Neutrophil (primary cell): ENCODE data around the gene RIN3.

Source experiments
- H3K27ac ChIP-seq: fragments of 200-600 bp; sonication (generic); 2 replicates; pipeline ENCODE4 v1.5.1; 2016; ENCODE audit warnings: mild to moderate bottlenecking, moderate library complexity
- H3K27me3 ChIP-seq: fragments of 200-600 bp; sonication (generic); 2 replicates; pipeline ENCODE4 v1.6.0; 2016; ENCODE audit warnings: mild to moderate bottlenecking
- H3K36me3 ChIP-seq: fragments of 200-600 bp; sonication (generic); 2 replicates; pipeline ENCODE4 v1.5.1; 2017
- H3K4me1 ChIP-seq, 2 experiments: fragments of 200-600 bp in 1 of 2; sonication (generic) in 1 of 2; 1 replicate in 1 of 2; 2 replicates in 1 of 2; pipeline versions ENCODE4 v1.5.1 to v1.6.1; 2013 to 2016; ENCODE audit warnings: low read depth in 1 of 2, low read length in 1 of 2, mild to moderate bottlenecking in 1 of 2, moderate library complexity in 1 of 2; ENCODE audit not compliant: control insufficient read depth in 1 of 2, insufficient read depth in 1 of 2
- H3K4me3 ChIP-seq, 2 experiments: fragments of 200-600 bp in 1 of 2; sonication (generic) in 1 of 2; 1 replicate in 1 of 2; 2 replicates in 1 of 2; pipeline ENCODE4 v1.5.1; 2013 to 2016; ENCODE audit warnings: low read depth in 1 of 2, low read length in 1 of 2, mild to moderate bottlenecking in 1 of 2, moderate library complexity in 1 of 2
- H3K9me3 ChIP-seq: fragments of 200-600 bp; sonication (generic); 2 replicates; pipeline ENCODE4 v1.5.1; 2016
- TF ChIP-seq, protein P1 (sequence below): fragments of 200-600 bp; sonication (generic); IDR thresholded peaks from 2 replicates; pipeline ENCODE4 v1.5.1; 2016; ENCODE audit warnings: antibody characterized with exemption

Gene RIN3

GRCh38 chr14:92579244-92579936 lies 65.8 kb downstream of the RIN3 start:
- H3K27ac ChIP-seq, result no peak overlapping the region
- H3K4me1 ChIP-seq, result peaks cover 4 to 6% of the 10 kb centered on the region in 2 experiments
- no peaks in the 10 kb centered on the region for H3K9me3 ChIP-seq
- no peaks in the 10 kb centered on the region for H3K27me3 ChIP-seq
- peaks cover 66% of the 10 kb centered on the region for H3K36me3 ChIP-seq
- TF ChIP-seq, protein P1, sequence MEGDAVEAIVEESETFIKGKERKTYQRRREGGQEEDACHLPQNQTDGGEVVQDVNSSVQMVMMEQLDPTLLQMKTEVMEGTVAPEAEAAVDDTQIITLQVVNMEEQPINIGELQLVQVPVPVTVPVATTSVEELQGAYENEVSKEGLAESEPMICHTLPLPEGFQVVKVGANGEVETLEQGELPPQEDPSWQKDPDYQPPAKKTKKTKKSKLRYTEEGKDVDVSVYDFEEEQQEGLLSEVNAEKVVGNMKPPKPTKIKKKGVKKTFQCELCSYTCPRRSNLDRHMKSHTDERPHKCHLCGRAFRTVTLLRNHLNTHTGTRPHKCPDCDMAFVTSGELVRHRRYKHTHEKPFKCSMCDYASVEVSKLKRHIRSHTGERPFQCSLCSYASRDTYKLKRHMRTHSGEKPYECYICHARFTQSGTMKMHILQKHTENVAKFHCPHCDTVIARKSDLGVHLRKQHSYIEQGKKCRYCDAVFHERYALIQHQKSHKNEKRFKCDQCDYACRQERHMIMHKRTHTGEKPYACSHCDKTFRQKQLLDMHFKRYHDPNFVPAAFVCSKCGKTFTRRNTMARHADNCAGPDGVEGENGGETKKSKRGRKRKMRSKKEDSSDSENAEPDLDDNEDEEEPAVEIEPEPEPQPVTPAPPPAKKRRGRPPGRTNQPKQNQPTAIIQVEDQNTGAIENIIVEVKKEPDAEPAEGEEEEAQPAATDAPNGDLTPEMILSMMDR, result no peak
- H3K4me3 ChIP-seq, result no peak overlapping the region

DNA sequence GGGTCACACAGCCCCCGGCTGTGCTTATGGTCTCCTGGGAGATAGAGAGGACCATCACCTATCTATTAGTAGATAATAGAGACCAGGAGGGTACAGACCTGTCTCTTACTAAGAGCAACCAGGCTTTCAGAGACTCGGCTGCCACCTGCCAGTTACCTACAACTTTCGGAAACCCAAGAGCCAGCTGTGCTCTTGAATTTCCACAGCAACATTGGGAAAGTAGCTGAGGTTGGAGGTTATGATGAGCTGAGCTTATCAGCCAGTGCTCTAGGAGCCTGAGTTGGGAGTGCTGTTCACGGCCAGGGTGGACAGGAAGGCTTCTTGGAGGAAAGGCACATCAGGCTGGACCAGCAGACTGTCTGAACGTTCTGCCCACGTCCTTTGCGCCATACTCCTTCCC lies 67.6 kb downstream of the RIN3 start:
- H3K36me3 ChIP-seq, result peaks cover 62% of the 10 kb centered on the region
- TF ChIP-seq, protein P1, result no peak
- H3K27me3 ChIP-seq, result no peaks in the 10 kb centered on the region
- no peaks in the 10 kb centered on the region for H3K9me3 ChIP-seq
- H3K4me3 ChIP-seq, result no peak overlapping the region
- H3K4me1 ChIP-seq, result peaks cover 22 to 24% of the 10 kb centered on the region in 2 experiments
- no peak overlapping the region for H3K27ac ChIP-seq

DNA sequence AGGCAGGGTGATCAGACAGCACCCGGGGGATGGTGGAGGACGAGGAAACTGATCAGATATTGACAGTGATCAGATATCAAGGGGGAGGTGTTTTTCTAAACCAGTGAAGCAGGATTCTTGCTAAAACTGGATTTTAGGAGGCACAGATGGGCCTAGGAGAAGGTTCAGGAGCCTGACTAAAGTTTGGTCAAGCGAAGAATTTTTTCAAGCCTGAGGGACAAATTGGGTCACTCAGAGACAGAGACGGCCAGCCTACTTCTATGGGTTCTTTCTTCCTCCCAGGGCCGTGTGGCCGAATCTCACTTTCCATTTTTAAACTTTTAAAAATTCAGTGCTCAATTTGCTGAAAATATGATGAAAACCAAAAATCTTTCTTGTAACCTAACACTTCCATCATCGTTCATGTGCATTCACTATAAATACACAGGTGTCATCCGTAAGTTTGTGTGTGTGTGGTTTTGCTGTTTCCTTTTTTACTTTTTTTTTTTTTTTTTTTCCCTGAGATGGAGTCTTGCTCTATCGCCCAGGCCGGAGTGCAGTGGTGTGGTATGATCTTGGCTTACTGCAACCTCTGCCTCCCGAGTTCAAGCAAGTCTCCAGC lies 68.5 kb downstream of the RIN3 start:
- Histone ChIP-seq H3K27me3 (no peaks in the 10 kb centered on the region), H3K27ac (no peak overlapping the region), H3K4me3 (no peak overlapping the region), H3K36me3 (peaks cover 55% of the 10 kb centered on the region), H3K4me1 (peaks cover 30 to 33% of the 10 kb centered on the region in 2 experiments), H3K9me3 (no peaks in the 10 kb centered on the region)
- TF ChIP-seq, protein P1, result no peak

DNA sequence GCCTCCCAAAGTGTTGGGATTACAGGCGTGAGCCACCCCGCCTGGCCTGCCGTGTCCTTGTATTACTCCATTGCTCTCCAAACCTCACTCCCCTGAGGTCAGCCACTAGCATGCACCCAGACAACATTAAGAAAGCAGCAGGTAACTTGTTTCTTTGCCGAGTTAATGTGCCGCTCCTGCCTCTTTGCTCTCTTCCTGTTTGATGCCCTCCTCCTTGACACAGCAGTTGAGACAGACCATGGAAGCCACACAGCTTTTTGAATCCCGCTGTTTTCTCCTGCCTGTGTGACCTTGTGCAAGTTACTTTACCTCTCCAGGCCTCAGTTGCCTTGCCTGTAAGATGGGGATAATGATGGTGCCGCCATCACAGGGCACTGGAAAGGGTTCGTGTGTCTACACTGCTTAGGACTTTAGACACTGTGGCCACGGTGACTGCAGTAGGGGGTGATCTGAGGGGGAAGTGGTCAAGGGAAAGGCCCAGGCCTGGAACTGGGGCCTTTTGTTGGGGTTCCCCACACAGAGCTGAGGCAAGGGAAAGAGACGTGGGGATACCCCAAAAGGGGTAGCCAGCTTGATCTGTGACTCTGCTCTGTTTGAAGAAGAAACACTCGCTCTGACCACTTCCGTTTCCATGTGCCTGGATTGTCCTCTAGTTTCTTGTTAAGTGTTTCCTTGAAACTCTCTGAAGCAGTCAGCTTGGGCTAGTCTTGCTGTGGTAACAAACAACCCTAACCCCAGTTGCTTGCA lies 69.3 kb downstream of the RIN3 start:
- Histone ChIP-seq H3K4me1 (peaks cover 39 to 41% of the 10 kb centered on the region in 2 experiments), H3K4me3 (no peak overlapping the region), H3K36me3 (peaks cover 47% of the 10 kb centered on the region)

GRCh38 chr14:92584220-92584619 lies 70.6 kb downstream of the RIN3 start:
- H3K27ac ChIP-seq, result peak overlapping the region; percentile 74
- no peaks in the 10 kb centered on the region for H3K27me3 ChIP-seq
- H3K36me3 ChIP-seq, result peaks cover 36% of the 10 kb centered on the region
- TF ChIP-seq, protein P1, result no peak
- H3K4me1 ChIP-seq, result peaks cover 52% of the 10 kb centered on the region in 2 experiments
- H3K4me3 ChIP-seq, result no peak overlapping the region
- no peaks in the 10 kb centered on the region for H3K9me3 ChIP-seq

More for the DNA sequence above, 69.3 kb downstream of the RIN3 start:
- TF ChIP-seq, protein P1, result no peak
- H3K27ac ChIP-seq, result peak overlapping the region; percentile 45
- no peaks in the 10 kb centered on the region for H3K27me3 ChIP-seq
- H3K9me3 ChIP-seq, result no peaks in the 10 kb centered on the region
